ENCODE data around the gene NARS2.

- no peak for TF ChIP-seq EZH2 (optimal IDR thresholded peaks at IDR 0.05; ENCODE audit: low read depth, low read length)
- TF ChIP-seq, protein P1, sequence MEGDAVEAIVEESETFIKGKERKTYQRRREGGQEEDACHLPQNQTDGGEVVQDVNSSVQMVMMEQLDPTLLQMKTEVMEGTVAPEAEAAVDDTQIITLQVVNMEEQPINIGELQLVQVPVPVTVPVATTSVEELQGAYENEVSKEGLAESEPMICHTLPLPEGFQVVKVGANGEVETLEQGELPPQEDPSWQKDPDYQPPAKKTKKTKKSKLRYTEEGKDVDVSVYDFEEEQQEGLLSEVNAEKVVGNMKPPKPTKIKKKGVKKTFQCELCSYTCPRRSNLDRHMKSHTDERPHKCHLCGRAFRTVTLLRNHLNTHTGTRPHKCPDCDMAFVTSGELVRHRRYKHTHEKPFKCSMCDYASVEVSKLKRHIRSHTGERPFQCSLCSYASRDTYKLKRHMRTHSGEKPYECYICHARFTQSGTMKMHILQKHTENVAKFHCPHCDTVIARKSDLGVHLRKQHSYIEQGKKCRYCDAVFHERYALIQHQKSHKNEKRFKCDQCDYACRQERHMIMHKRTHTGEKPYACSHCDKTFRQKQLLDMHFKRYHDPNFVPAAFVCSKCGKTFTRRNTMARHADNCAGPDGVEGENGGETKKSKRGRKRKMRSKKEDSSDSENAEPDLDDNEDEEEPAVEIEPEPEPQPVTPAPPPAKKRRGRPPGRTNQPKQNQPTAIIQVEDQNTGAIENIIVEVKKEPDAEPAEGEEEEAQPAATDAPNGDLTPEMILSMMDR (IDR thresholded peaks at IDR 0.05; ENCODE audit: low read length), result no peak
Observed at GRCh38 chr11:78476066-78476465, 98.6 kb downstream of the NARS2 start.
